GM20431 (cell line): ENCODE results near the gene CWC27.

ENCODE experiments used
- in situ Hi-C: fragments of 300-500 bp; cut with MseI, MboI; formaldehyde crosslinking; loops from one replicate; pipeline ENCODE4 v1.15.0; 2020; ENCODE audit warnings: low sequenced_read_pairs; ENCODE audit not compliant: unreplicated experiment

Gene CWC27

DNA sequence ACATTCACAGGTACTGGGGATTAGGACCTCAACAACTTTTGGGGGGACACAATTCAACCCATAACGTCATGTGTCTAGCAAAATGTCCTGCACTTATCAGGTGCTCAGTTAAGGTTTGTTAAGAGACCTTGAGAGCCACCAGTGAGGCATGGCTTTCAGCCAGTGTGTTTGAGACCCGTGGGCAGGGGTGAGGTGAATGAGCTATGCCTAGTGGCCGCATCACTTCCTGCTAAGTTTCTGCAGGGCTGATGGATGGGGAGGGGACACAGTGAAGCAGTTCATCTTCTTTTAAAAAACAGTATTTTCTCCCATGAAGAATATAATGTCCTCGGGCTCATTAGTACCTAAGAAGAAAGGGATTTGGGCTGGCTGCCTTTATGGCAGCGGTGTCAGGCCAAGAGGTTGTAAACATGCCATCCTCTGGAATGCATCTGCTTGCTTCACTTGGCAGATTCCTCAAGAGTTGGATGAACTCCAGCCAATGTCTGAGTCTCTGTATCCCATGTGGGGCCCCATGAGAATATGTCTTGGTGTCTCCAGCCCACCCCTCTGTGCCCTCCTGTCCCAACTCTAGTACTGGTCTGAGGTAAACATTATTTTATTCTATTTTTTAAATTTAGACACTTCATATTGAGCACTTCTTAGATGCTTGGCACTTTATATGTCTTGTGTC, 282.2 kb downstream of the CWC27 start:
- in situ Hi-C loops, result no loop called here

DNA sequence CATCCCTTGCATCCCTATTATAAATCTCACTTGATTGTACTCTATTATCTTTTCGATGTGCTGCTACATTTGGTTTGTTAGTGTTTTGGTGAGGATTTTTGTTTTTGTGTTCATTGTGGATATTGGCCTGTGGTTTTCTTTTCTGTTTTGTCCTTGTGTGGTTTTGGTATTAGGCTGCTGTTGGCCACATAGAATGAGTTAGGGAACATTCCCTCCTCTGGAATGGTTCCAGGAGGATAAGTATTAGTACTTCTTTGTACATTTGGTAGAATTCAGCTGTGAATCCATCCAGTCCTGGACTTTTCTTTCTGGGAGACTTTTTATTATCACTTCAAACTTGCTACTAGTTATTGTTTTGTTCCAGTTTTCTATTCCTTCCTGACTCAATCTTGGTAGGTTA, 287.2 kb downstream of the CWC27 start:
- in situ Hi-C loops, result no loop called here

- in situ Hi-C loops, result no loop called here
Observed at GRCh38 chr5:65059681-65060598, 291.2 kb downstream of the CWC27 start.

DNA sequence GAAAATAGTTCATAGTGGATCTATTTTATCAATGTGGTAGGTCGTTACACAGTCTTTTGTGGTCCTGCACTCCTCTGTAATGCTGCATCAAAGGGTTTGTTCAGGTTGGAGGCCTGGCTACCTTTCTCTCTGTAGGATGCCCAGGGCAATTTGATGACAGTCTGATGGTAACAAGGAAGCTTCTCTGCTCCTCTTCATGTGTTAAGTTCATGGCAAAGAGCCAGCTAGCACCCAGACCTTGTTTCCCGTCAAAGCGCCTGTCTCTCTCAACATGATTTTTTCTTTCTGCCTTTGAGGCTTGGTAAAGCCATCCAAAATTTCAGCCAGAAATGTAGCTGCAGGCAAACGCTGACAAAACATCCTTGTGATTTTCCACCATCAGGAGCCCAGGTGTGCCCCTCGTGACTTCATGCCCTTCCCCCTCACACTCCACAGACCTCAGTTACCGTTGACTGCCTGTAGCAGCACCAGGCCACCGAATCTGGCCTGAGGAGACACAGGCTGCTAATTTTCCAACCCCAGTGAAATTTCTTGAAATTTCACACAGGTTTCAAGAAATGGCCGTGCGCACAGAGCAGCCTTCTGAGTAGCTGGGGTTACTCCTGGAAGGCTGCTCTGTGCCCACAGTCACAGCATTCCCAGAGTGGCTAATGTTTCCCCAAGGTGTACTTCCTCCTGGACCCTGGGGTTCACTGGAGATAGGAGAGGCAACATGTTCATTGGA, 292.7 kb downstream of the CWC27 start:
- in situ Hi-C loops, result no loop called here

- in situ Hi-C loops, result no loop called here
Observed at GRCh38 chr5:65061974-65062353, 293.2 kb downstream of the CWC27 start.

DNA sequence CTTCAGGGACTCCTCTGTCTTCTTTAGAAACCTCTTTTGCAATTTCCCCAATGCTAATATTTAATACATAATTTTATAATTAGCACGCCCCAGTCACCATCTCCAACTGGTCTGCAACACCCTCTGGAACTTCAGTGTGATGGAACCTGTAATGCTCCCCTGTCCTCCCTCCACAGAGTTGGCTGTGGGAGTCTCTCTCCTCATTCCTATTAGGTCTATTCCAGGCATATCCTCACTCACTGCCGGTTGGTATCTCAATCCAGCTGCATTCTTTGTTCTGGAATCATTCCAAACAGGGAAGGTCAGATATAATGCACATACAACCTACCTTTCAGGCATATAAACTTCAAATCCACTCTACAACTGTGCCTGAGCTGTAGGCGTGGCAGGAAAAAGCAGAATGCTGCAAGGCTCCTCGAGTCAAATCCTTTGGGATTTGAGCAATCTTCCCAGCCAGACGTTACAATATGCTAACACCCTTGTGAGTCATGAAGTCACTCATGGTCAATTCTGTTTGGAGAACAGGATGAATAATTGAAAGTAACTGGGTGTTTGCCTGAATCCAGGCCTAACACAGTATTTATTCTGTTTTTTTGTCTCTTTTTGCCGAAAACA, 293.8 kb downstream of the CWC27 start:
- in situ Hi-C loops, result no loop called here

DNA sequence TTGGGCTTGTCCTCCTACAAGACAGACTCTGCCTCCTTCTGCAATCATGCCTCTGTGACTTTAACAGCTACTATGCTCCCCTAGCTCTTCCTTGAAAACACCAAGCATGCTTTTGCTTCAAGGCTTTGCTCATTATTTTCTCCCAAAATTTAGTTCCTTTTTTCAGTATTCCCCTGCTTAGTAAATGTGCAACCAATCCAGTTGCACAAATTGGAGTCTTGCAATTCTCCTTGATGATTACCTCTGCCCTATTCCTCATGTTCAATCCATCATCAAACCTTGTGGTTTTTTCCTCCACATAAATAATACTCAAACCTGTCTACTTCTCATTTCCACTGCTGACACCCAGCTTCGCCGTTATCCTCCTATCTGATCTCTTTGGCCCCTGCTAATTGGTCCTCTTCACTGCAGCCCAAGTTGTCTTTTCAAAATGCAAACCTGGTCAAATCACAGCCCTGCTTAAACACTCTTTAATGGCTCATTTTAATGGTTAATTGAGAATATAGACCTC, 296.3 kb downstream of the CWC27 start:
- in situ Hi-C loops, result no loop called here

DNA sequence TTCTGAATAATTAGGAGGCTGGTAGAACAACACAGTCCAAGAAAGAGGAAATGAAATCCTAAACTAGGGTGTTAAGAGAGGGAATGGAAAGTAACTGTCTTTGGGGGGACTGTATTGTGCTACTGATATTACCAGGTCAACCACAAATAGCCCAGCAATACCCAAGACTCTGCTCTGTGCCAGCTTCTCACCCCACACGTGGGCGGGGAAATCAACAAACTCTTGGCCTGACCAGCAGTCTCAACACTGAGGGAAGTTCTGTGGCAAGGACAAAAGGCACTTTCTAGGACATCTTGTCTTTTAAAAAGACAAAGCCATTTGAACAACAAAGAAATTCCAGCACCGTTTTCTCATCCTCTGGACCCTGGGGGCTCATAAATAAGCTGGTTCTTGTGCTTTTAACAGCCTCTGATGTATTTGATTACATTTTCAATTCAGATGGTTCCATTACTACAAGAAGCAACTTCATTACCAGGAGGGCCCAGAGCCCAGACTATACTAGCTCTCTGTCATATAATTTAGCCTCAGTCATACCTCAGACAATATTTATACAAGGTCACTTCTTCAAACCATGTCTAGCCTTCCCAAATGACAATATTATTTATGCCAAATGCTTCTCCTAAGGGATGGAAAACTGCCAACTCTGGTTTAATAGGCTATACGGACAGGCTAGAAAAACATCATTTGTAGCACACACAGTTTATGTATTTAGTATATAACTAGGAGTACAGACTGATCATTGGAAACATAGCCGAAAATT, 297.8 kb downstream of the CWC27 start:
- in situ Hi-C loops, result no loop called here

- in situ Hi-C loops, result no loop called here
Observed at GRCh38 chr5:65067147-65067506, 298.4 kb downstream of the CWC27 start.
